Measurements from ENCODE around the gene TBC1D8. TPM values are rescaled to one million over a fixed set of nuclear protein-coding genes. Genes with fewer than 3 reads are reported as not detected.

TBC1D8 gene
- total and polyA plus RNA-seq, 2 experiments from 2014 or later: 18.0 to 36.9 TPM

- Histone ChIP-seq H3K4me3 (no peak overlapping the region; the same call in 1 of the 2 replicates), H3K4me1 (ENCODE audit: insufficient read depth) (peaks cover 76% of the 10 kb centered on the region), H3K27me3 (ENCODE audit: insufficient read depth) (no peaks in the 10 kb centered on the region), H3K4me2 (peak overlapping the region; percentile 70), H3K79me2 (replicated peaks; ENCODE audit: insufficient read depth) (peaks cover 79% of the 10 kb centered on the region), H3K27ac (ENCODE audit: low read depth) (peak overlapping the region; percentile 97; the same call in 1 of the 2 replicates), H3K36me3 (ENCODE audit: insufficient read depth) (no peaks in the 10 kb centered on the region), H3F3A (replicated peaks; ENCODE audit: low read depth) (0 out of 2 replicates have a peak, but pooled peaks cover 7% of the 10 kb centered on the region), H4K20me1 (replicated peaks; ENCODE audit: insufficient read depth) (peaks cover 2% of the 10 kb centered on the region; the same call in 1 of the 2 replicates), H3K9me2 (ENCODE audit: insufficient read depth) (no peaks in the 10 kb centered on the region), H2AFZ (no peak overlapping the region)
- Mint-ChIP-seq H3K36me3 (ENCODE audit: low read depth) (peaks cover 4% of the 10 kb centered on the region; the same call in 1 of the 3 replicates), H3K27ac (peak overlapping the region; percentile 89), H3K27me3 (ENCODE audit: insufficient read depth, low read depth, poor library complexity) (peaks cover 6% of the 10 kb centered on the region), H3K4me3 (no peak overlapping the region), H3K9me3 (no peaks in the 10 kb centered on the region), H3K4me1 (peaks cover 78% of the 10 kb centered on the region)
- DNase-seq (ENCODE audit: low spot score) (no peak), ATAC-seq (no peak)
- TF ChIP-seq ZNF462 (CRISPR knock-in tag; IDR thresholded peaks at IDR 0.05) (no peak), JUNB (IDR thresholded peaks at IDR 0.05; ENCODE audit: unreplicated experiment) (no peak), CTCF (conservative IDR thresholded peaks at IDR 0.05; ENCODE audit: low read depth in 2 of 2) (no peak), STAT1 (IDR thresholded peaks at IDR 0.05; ENCODE audit: unreplicated experiment) (no peak), POLR2AphosphoS5 (IDR thresholded peaks at IDR 0.05; ENCODE audit: low read depth) (no peak), ZNF331 (CRISPR knock-in tag; IDR thresholded peaks at IDR 0.05; ENCODE audit: low read depth) (no peak), NANOG (IDR thresholded peaks at IDR 0.05; ENCODE audit: borderline replicate concordance) (no peak), EZH2phosphoT487 (IDR thresholded peaks at IDR 0.05; ENCODE audit: unreplicated experiment) (no peak), CREB1 (CRISPR knock-in tag; IDR thresholded peaks at IDR 0.05; ENCODE audit: low read depth) (no peak), ETS1 (IDR thresholded peaks at IDR 0.05) (no peak)
These were observed 39.0 kb downstream of the TBC1D8 start for GRCh38 chr2:101111917-101112771.

Measured in GM23338 (cell line).